Measurements from ENCODE around the gene CFAP52. TPM values are rescaled to one million over a fixed set of nuclear protein-coding genes. Genes with fewer than 3 reads are reported as not detected.

The CFAP52 gene
- total and polyA plus RNA-seq, 2 donors (not counting 3 experiments of a cell fraction or from before 2014, with no cell fraction given): not detected

DNA sequence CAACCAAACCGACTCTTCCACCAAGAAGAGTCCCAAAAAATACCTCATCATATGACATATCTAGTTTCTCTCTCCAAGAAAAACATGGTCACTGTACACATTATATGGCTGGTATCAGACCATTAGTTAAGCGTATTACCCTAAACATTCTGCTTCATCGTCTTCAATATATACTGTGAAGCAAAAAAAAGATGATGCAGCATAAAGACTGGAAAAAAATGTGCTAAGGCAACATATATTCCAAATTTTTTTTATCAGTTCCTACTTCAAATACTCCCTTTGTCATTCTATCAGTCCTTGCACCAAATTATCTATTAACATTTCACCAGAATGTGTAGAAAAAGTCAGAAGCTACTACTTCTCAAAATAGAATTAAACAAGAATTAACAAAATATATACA is 43.7 kb upstream of the CFAP52 start:
- no TSS peak for BruUV-seq (replicated peaks)
- no peak overlapping the region for H2AFZ ChIP-seq (ENCODE audit: low read depth, low read length)
- H3K79me2 ChIP-seq (ENCODE audit: control insufficient read depth, insufficient read depth, low read length): no peaks in the 10 kb centered on the region
- FAIRE-seq (no peak), DNase-seq (ENCODE audit: low read depth, low spot score) (no peak)
- H3K9ac ChIP-seq (replicated peaks; ENCODE audit: extremely low read depth, insufficient read depth, low read length): no peak overlapping the region
- no peaks in the 10 kb centered on the region for H4K20me1 ChIP-seq (replicated peaks; ENCODE audit: control insufficient read depth, extremely low read depth, insufficient read depth, low read length)
- no peaks in the 10 kb centered on the region for H3K9me1 ChIP-seq (replicated peaks; ENCODE audit: control insufficient read depth, extremely low read depth, insufficient read depth, low read length)
- H3K4me1 ChIP-seq (ENCODE audit: control insufficient read depth, extremely low read depth, insufficient read depth, low read length): no peaks in the 10 kb centered on the region
- H3K9me3 ChIP-seq (replicated peaks; ENCODE audit: control insufficient read depth, insufficient read depth, low read length): no peaks in the 10 kb centered on the region
- no peak overlapping the region for H3K4me3 ChIP-seq (replicated peaks in 1 of 3; ENCODE audit: insufficient read depth in 1 of 3, low read depth in 1 of 3, low read length in 3 of 3)
- ChIA-PET POLR2A (interaction anchor here (0.7 kb wide), 1 partner anchor 100 kb away, joined by 3 read pairs; no protein-coding TSS in a partner anchor), CTCF (interaction anchor here (3.7 kb wide), 1 partner anchor 12 kb away, joined by 18 read pairs; no protein-coding TSS in a partner anchor)
- no peak overlapping the region for H3K4me2 ChIP-seq (ENCODE audit: insufficient read depth, low read length)
- no peaks in the 10 kb centered on the region for H3K36me3 ChIP-seq (ENCODE audit: control insufficient read depth in 2 of 2, extremely low read depth in 1 of 2, insufficient read depth in 2 of 2, low read length in 2 of 2)
- TF ChIP-seq, protein P1, sequence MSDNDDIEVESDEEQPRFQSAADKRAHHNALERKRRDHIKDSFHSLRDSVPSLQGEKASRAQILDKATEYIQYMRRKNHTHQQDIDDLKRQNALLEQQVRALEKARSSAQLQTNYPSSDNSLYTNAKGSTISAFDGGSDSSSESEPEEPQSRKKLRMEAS (IDR thresholded peaks at IDR 0.05; ENCODE audit: insufficient read depth, insufficient read length): no peak
- TF ChIP-seq MYC (IDR thresholded peaks at IDR 0.05; ENCODE audit: low read depth, low read length) (no peak), POLR2A (IDR thresholded peaks at IDR 0.05; ENCODE audit: low read depth, low read length) (no peak), EZH2 (IDR thresholded peaks at IDR 0.05; ENCODE audit: borderline replicate concordance, low read depth, low read length, severe bottlenecking) (no peak), GATA2 (IDR thresholded peaks at IDR 0.05; ENCODE audit: insufficient read depth, insufficient read length, low read depth, low read length) (no peak), POLR2AphosphoS5 (IDR thresholded peaks at IDR 0.05; ENCODE audit: insufficient read depth, low read depth, low read length) (no peak), CTCF (IDR thresholded peaks at IDR 0.05; ENCODE audit: extremely low read depth in 1 of 2, insufficient read depth in 1 of 2, low read depth in 1 of 2, low read length in 2 of 2) (no peak), FOS (IDR thresholded peaks at IDR 0.05; ENCODE audit: borderline replicate concordance, insufficient read depth, low read length) (no peak), JUN (IDR thresholded peaks at IDR 0.05; ENCODE audit: borderline replicate concordance, insufficient read depth, insufficient read length, low read depth) (no peak)
- dilution Hi-C loops (cut with MboI; ENCODE audit: extremely low pct_ligation_motif_present, low sequenced_read_pairs) (no loop called here), intact Hi-C loops (cut with micrococcal nuclease) (no loop called here)
- H3K27ac ChIP-seq (ENCODE audit: insufficient read depth, low read depth, low read length): no peak overlapping the region
- H3K27me3 ChIP-seq (ENCODE audit: control insufficient read depth in 2 of 2, insufficient read depth in 2 of 2, low read length in 2 of 2): no peaks in the 10 kb centered on the region

Data from endothelial cell of umbilical vein (primary cell).